ENCODE results near the gene THSD4.
A peak's percentile ranks its signal among the peaks of the same experiment; 100 is the strongest.

Gene THSD4

GRCh38 chr15:71098920-71099319, 16.4 kb upstream of the THSD4 start:
- no peak for DNase-seq

GRCh38 chr15:71103102-71103676, 12.1 kb upstream of the THSD4 start:
- DNase-seq, result no peak

- DNase-seq, result no peak
Observed at GRCh38 chr15:71104636-71105035, 10.6 kb upstream of the THSD4 start.

- DNase-seq, result no peak
Observed at GRCh38 chr15:71105444-71105843, 9.8 kb upstream of the THSD4 start.

- no peak for DNase-seq
Observed at GRCh38 chr15:71106802-71107500, 8.3 kb upstream of the THSD4 start.

GRCh38 chr15:71107501-71107815, 7.8 kb upstream of the THSD4 start:
- DNase-seq, result no peak

- DNase-seq, result no peak
Observed at GRCh38 chr15:71109130-71109529, 6.1 kb upstream of the THSD4 start.

GRCh38 chr15:71109905-71110304, 5.4 kb upstream of the THSD4 start:
- no peak for DNase-seq

- DNase-seq, result no peak
Observed at GRCh38 chr15:71110405-71111180, 4.7 kb upstream of the THSD4 start.

GRCh38 chr15:71111181-71111565, 4.1 kb upstream of the THSD4 start:
- no peak for DNase-seq

GRCh38 chr15:71111950-71112349, 3.3 kb upstream of the THSD4 start:
- no peak for DNase-seq

- DNase-seq, result no peak
Observed at GRCh38 chr15:71112429-71112828, 2.8 kb upstream of the THSD4 start.

GRCh38 chr15:71114066-71114680, 1.1 kb upstream of the THSD4 start:
- DNase-seq, result no peak

- DNase-seq, result peak; percentile 32
Observed at GRCh38 chr15:71115567-71116351, 488 bp downstream of the THSD4 start.

- DNase-seq, result no peak
Observed at GRCh38 chr15:71116366-71116765, 1.1 kb downstream of the THSD4 start.

- DNase-seq, result no peak
Observed at GRCh38 chr15:71116942-71117341, 1.7 kb downstream of the THSD4 start.

GRCh38 chr15:71117714-71118305, 2.5 kb downstream of the THSD4 start:
- no peak for DNase-seq

- DNase-seq, result no peak
Observed at GRCh38 chr15:71118345-71118744, 3.1 kb downstream of the THSD4 start.

GRCh38 chr15:71118881-71119632, 3.8 kb downstream of the THSD4 start:
- DNase-seq, result no peak

- DNase-seq, result no peak
Observed at GRCh38 chr15:71120428-71120944, 5.2 kb downstream of the THSD4 start.

GRCh38 chr15:71121442-71121841, 6.2 kb downstream of the THSD4 start:
- DNase-seq, result no peak
